HG02884 (cell line): ENCODE data around the gene EFNB3.

ENCODE experiments used
- ATAC-seq: cut with Tn5 transposase; IDR thresholded peaks from one replicate; pipeline ENCODE4 v1.9.1; 2021; ENCODE audit warnings: mild to moderate bottlenecking, moderate library complexity; ENCODE audit not compliant: unreplicated experiment

EFNB3 gene

GRCh38 chr17:7704601-7705268 lies at the start of gene EFNB3:
Gene EFNB3 (plus strand): TSS chr17:7705202. CDS start chr17:7705599, 397 bp downstream.
- ATAC-seq = no peak

GRCh38 chr17:7655541-7655840 lies 49.5 kb upstream of the EFNB3 start:
- no peak for ATAC-seq

- no peak for ATAC-seq
Measured at GRCh38 chr17:7656958-7657609, 47.9 kb upstream of the EFNB3 start.

GRCh38 chr17:7667656-7668406 lies 37.2 kb upstream of the EFNB3 start:
- ATAC-seq = no peak

GRCh38 chr17:7668482-7668881 lies 36.5 kb upstream of the EFNB3 start:
- ATAC-seq = no peak

- ATAC-seq = no peak
Measured at GRCh38 chr17:7673239-7673638, 31.8 kb upstream of the EFNB3 start.

- no peak for ATAC-seq
Measured at GRCh38 chr17:7674934-7675333, 30.1 kb upstream of the EFNB3 start.

GRCh38 chr17:7676533-7676932 lies 28.5 kb upstream of the EFNB3 start:
- ATAC-seq = no peak

- ATAC-seq = no peak
Measured at GRCh38 chr17:7677388-7678067, 27.5 kb upstream of the EFNB3 start.

GRCh38 chr17:7684851-7685532 lies 20.0 kb upstream of the EFNB3 start:
- no peak for ATAC-seq

- peak; percentile 44 for ATAC-seq
Measured at GRCh38 chr17:7685533-7686221, 19.3 kb upstream of the EFNB3 start.

GRCh38 chr17:7686222-7687071 lies 18.6 kb upstream of the EFNB3 start:
- ATAC-seq = peak; percentile 31

GRCh38 chr17:7687072-7687907 lies 17.7 kb upstream of the EFNB3 start, which contains the start of gene TP53:
Gene TP53 (minus strand): TSS chr17:7687490. CDS start chr17:7676594, 10,896 bp downstream.
- no peak for ATAC-seq

- ATAC-seq = peak; percentile 56
Measured at GRCh38 chr17:7687908-7688807, 16.8 kb upstream of the EFNB3 start, which contains the start of gene WRAP53. Gene WRAP53 (plus strand): TSS chr17:7688477. CDS start chr17:7688649, 172 bp downstream.

- no peak for ATAC-seq
Measured at GRCh38 chr17:7688808-7689316, 16.1 kb upstream of the EFNB3 start.

GRCh38 chr17:7695586-7695985 lies 9.4 kb upstream of the EFNB3 start:
- no peak for ATAC-seq
